Hepatocyte (in vitro differentiated cells): ENCODE results near the gene ATP13A3. TPM values are rescaled to one million over a fixed set of nuclear protein-coding genes. Genes with fewer than 3 reads are reported as not detected.

Source experiments
- DNase-seq: peaks from one replicate; pipeline ENCODE4 v3.0.0-alpha.2; 2016; ENCODE audit warnings: low spot score
- H2AFZ ChIP-seq: fragments of 200-600 bp; sonication (generic); 2 replicates; pipeline ENCODE4 v1.6.0; 2016; ENCODE audit warnings: antibody characterized with exemption, mild to moderate bottlenecking
- H3K27ac ChIP-seq: fragments of 200-600 bp; sonication (generic); 2 replicates; pipeline ENCODE4 v1.5.1; 2016; ENCODE audit warnings: mild to moderate bottlenecking
- H3K27me3 ChIP-seq: fragments of 200-600 bp; sonication (generic); 2 replicates; pipeline ENCODE4 v1.6.1; 2016
- H3K36me3 ChIP-seq: fragments of 200-600 bp; sonication (generic); replicated peaks from 2 replicates; pipeline ENCODE4 v1.5.1; 2016; ENCODE audit warnings: low read depth; ENCODE audit not compliant: insufficient read depth
- H3K4me1 ChIP-seq: fragments of 200-600 bp; sonication (generic); 2 replicates; pipeline ENCODE4 v1.5.1; 2016; ENCODE audit warnings: mild to moderate bottlenecking, moderate library complexity; ENCODE audit not compliant: insufficient read depth
- H3K4me2 ChIP-seq: fragments of 200-600 bp; sonication (generic); 2 replicates; pipeline ENCODE4 v1.6.0; 2016
- H3K4me3 ChIP-seq: fragments of 200-600 bp; sonication (generic); 2 replicates; pipeline ENCODE4 v1.5.1; 2016; ENCODE audit warnings: mild to moderate bottlenecking
- H3K79me2 ChIP-seq: fragments of 200-600 bp; sonication (generic); 2 replicates; pipeline ENCODE4 v1.6.0; 2017; ENCODE audit warnings: mild to moderate bottlenecking
- H3K9me2 ChIP-seq: fragments of 200-600 bp; sonication (generic); replicated peaks from 2 replicates; pipeline ENCODE4 v1.6.0; 2017; ENCODE audit warnings: mild to moderate bottlenecking; ENCODE audit not compliant: insufficient read depth
- H3K9me3 ChIP-seq: fragments of 200-600 bp; sonication (generic); 2 replicates; pipeline ENCODE4 v1.5.1; 2016; ENCODE audit warnings: low read depth, mild to moderate bottlenecking
- H4K20me1 ChIP-seq: fragments of 200-600 bp; sonication (generic); 2 replicates; pipeline ENCODE4 v1.6.0; 2016; ENCODE audit warnings: mild to moderate bottlenecking; ENCODE audit not compliant: insufficient read depth, poor library complexity, severe bottlenecking
- CTCF ChIP-seq: fragments of 200-600 bp; sonication (generic); IDR thresholded peaks from 2 replicates; pipeline ENCODE4 v1.5.1; 2016; ENCODE audit warnings: antibody characterized with exemption, mild to moderate bottlenecking; ENCODE audit not compliant: poor library complexity
- EZH2 ChIP-seq: fragments of 200-600 bp; sonication (generic); IDR thresholded peaks from 2 replicates; pipeline ENCODE4 v1.6.1; 2016; ENCODE audit warnings: antibody characterized with exemption, mild to moderate bottlenecking, borderline replicate concordance
- EZH2phosphoT487 ChIP-seq: fragments of 200-600 bp; sonication (generic); IDR thresholded peaks from one replicate; pipeline ENCODE4 v1.6.1; 2018; ENCODE audit warnings: antibody characterized with exemption, mild to moderate bottlenecking, low read depth, moderate library complexity; ENCODE audit not compliant: unreplicated experiment, severe bottlenecking
- WGBS: methylation state at CpG from one replicate; pipeline ENCODE4 v1.1.6; 2016; ENCODE audit warnings: low lambda C conversion rate; ENCODE audit errors: missing lambda C conversion rate; 5-methylcytosine and 5-hydroxymethylcytosine counted together
- polyA plus RNA-seq: library from polyadenylated mRNA; unstranded; fragments of >200 nt; fragmentation: Nextera tagmentation; extraction: Ambion mirVana; gene quantifications from 2 replicates; pipeline ENCODE4 v1.2.1, GENCODE V29; 2016
- total RNA-seq: library from RNA; depleted of rRNA; stranded (reverse); fragments of >200 nt; gene quantifications from 2 replicates; pipeline ENCODE4 v1.2.3, GENCODE V29; 2014

The ATP13A3 gene
- total and polyA plus RNA-seq, 2 experiments from 2014 or later = 18.3 to 131 TPM

- Histone ChIP-seq H3K4me1 (peaks cover 5% of the 10 kb centered on the region), H3K79me2 (peaks cover 96% of the 10 kb centered on the region), H3K27ac (no peak overlapping the region), H4K20me1 (peaks cover 11% of the 10 kb centered on the region), H3K36me3 (no peaks in the 10 kb centered on the region), H2AFZ (no peak overlapping the region), H3K9me3 (no peaks in the 10 kb centered on the region), H3K4me3 (no peak overlapping the region), H3K9me2 (no peaks in the 10 kb centered on the region), H3K27me3 (no peaks in the 10 kb centered on the region), H3K4me2 (no peak overlapping the region)
- WGBS = 84% methylated on average over 4 of the region's 4 CpGs
- no peak for TF ChIP-seq EZH2phosphoT487
- no peak for TF ChIP-seq EZH2
- no peak for TF ChIP-seq CTCF
- DNase-seq = no peak
Observed at GRCh38 chr3:194475138-194475932, 11.5 kb downstream of the ATP13A3 start.

- Histone ChIP-seq H3K79me2 (peaks cover 96% of the 10 kb centered on the region), H3K27me3 (no peaks in the 10 kb centered on the region), H3K4me3 (no peak overlapping the region), H3K9me3 (no peaks in the 10 kb centered on the region), H3K27ac (no peak overlapping the region), H3K9me2 (no peaks in the 10 kb centered on the region), H4K20me1 (peaks cover 13% of the 10 kb centered on the region), H3K4me2 (no peak overlapping the region), H3K4me1 (peaks cover 5% of the 10 kb centered on the region), H2AFZ (no peak overlapping the region), H3K36me3 (no peaks in the 10 kb centered on the region)
- WGBS = 90% methylated on average over 7 of the region's 7 CpGs
- no peak for TF ChIP-seq CTCF
- TF ChIP-seq EZH2phosphoT487 = no peak
- no peak for TF ChIP-seq EZH2
- DNase-seq = no peak
Observed at GRCh38 chr3:194474675-194475074, 12.1 kb downstream of the ATP13A3 start.

GRCh38 chr3:194472290-194472920, 14.4 kb downstream of the ATP13A3 start:
- Histone ChIP-seq H4K20me1 (peaks cover 22% of the 10 kb centered on the region), H3K9me2 (no peaks in the 10 kb centered on the region), H3K27ac (no peak overlapping the region), H3K9me3 (no peaks in the 10 kb centered on the region), H3K79me2 (peaks cover 96% of the 10 kb centered on the region), H2AFZ (no peak overlapping the region), H3K4me1 (peaks cover 5% of the 10 kb centered on the region), H3K4me2 (no peak overlapping the region), H3K4me3 (no peak overlapping the region), H3K27me3 (no peaks in the 10 kb centered on the region), H3K36me3 (no peaks in the 10 kb centered on the region)
- peak; percentile 89 for TF ChIP-seq CTCF
- TF ChIP-seq EZH2 = no peak
- TF ChIP-seq EZH2phosphoT487 = no peak
- peak; percentile 73 for DNase-seq
- 81% methylated on average over 4 of the region's 4 CpGs for WGBS
